Right renal cortex interstitium (tissue), 3 donors: ENCODE measurements around the gene KIF5C. TPM values are rescaled to one million over a fixed set of nuclear protein-coding genes. Genes with fewer than 3 reads are reported as not detected.

Experiments
- DNase-seq, 3 donors: peaks; one replicate each; pipeline ENCODE4 v3.0.0-alpha.2; 2013; ENCODE audit warnings: low read depth in 3 of 3, low spot score in 2 of 3
- polyA plus RNA-seq, 3 donors: library from polyadenylated mRNA; unstranded; fragments of 120-200 nt; gene quantifications; one replicate each; pipeline ENCODE4 v1.2.1, GENCODE V29; 2013; ENCODE audit not compliant: insufficient read length in 3 of 3

Gene KIF5C
- polyA plus RNA-seq, 3 donors: 3.8 to 4.9 (median 4.0) TPM

- DNase-seq: no peak
Measured at GRCh38 chr2:148922776-148923475, 47.9 kb downstream of the KIF5C start.

GRCh38 chr2:148924514-148925178 lies 49.6 kb downstream of the KIF5C start:
- DNase-seq: no peak

GRCh38 chr2:148926291-148926961 lies 51.4 kb downstream of the KIF5C start:
- DNase-seq: peak; percentile 19 to 39 (median 33)

- no peak for DNase-seq
Measured at GRCh38 chr2:148926981-148927401, 52.0 kb downstream of the KIF5C start.

- no peak for DNase-seq
Measured at GRCh38 chr2:148928395-148928794, 53.4 kb downstream of the KIF5C start.

- DNase-seq: no peak
Measured at GRCh38 chr2:148930046-148930775, 55.2 kb downstream of the KIF5C start.

GRCh38 chr2:148932536-148932935 lies 57.5 kb downstream of the KIF5C start:
- DNase-seq: no peak

- no peak for DNase-seq
Measured at GRCh38 chr2:148933456-148933855, 58.4 kb downstream of the KIF5C start.

GRCh38 chr2:148935791-148936190 lies 60.8 kb downstream of the KIF5C start:
- no peak for DNase-seq

- no peak for DNase-seq
Measured at GRCh38 chr2:148936857-148937450, 61.9 kb downstream of the KIF5C start.

GRCh38 chr2:148939271-148939670 lies 64.2 kb downstream of the KIF5C start:
- DNase-seq: no peak

GRCh38 chr2:148943097-148943496 lies 68.1 kb downstream of the KIF5C start:
- DNase-seq: no peak

- DNase-seq: no peak
Measured at GRCh38 chr2:148944536-148944935, 69.5 kb downstream of the KIF5C start.

GRCh38 chr2:148947299-148947698 lies 72.3 kb downstream of the KIF5C start:
- DNase-seq: no peak

GRCh38 chr2:148948868-148949267 lies 73.8 kb downstream of the KIF5C start:
- DNase-seq: no peak

- no peak for DNase-seq
Measured at GRCh38 chr2:148949348-148949747, 74.3 kb downstream of the KIF5C start.

GRCh38 chr2:148952621-148953020 lies 77.6 kb downstream of the KIF5C start:
- no peak for DNase-seq

GRCh38 chr2:148953426-148953825 lies 78.4 kb downstream of the KIF5C start:
- DNase-seq: no peak

GRCh38 chr2:148954536-148954935 lies 79.5 kb downstream of the KIF5C start:
- no peak for DNase-seq

- DNase-seq: no peak
Measured at GRCh38 chr2:148955798-148956197, 80.8 kb downstream of the KIF5C start.

GRCh38 chr2:148957023-148957422 lies 82.0 kb downstream of the KIF5C start:
- no peak for DNase-seq
